Dermis microvascular lymphatic vessel endothelial cell (primary cell): ENCODE data around the gene DAB1. TPM values are rescaled to one million over a fixed set of nuclear protein-coding genes. Genes with fewer than 3 reads are reported as not detected.
"Not testable (repeated sequence)": the region's sequence is repeated elsewhere in the genome, so short reads cannot be mapped to it uniquely, and the experiment has no call there.

Source experiments
- DNase-seq, 2 donors: peaks; one replicate each; pipeline versions ENCODE4 v3.0.0 to v3.0.0-alpha.2; 2010; ENCODE audit warnings: low read depth in 2 of 2
- total RNA-seq: library from RNA; depleted of rRNA; stranded (reverse); fragments of >200 nt; gene quantifications from 2 replicates; pipeline ENCODE4 v1.2.1, GENCODE V29; 2014

Gene DAB1
- total RNA-seq, 1 donor from 2014 or later = not detected

DNA sequence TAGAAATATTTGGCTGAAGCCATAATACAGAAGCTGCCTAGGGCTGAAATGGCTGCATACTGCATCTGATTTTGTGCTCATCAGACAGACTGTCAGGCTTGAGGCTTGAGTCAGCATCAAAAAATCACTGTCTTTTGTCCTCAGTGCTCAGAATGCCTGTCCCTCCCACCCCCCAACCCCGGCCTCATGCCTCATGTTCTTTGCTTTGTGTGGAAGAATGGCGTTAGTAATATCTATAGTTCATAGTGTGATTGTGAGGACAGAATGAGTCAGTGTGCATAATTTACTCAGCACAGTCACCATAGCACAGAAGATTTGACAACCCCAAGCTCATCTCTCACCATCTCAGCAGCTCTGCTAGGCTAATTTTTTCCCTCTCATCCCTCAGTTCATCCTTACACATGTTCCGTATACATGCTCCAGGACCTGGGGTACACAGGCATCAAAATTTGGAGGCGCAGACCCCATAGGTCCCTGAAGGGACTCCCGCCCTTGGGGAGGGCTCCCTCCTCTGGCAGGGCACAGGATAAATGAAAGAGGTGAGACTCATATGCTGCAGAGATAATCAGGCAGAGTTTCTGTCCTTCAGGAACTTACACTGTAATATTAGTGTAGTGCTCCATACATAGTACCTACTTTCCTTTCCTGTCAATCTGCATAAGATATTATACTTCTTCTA lies 299.0 kb downstream of the DAB1 start:
- DNase-seq = no peak

DNA sequence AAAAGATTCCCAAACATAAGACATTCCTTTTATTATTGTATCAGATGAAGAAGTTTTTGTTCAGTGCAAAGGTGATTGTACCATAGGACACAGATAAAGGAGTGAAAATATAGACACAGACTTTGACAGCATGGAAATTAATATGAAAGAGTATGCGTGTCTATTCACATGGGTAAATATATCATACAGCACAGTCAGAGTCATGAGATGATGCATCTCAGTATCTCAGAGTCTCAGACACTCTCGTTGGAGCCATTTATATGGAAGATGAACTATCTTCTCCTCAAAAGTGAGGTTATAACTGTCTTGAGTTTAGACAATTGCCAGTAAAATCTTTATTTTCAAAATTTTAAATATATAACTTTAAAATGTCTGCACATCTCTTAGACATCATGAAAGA lies 299.7 kb downstream of the DAB1 start:
- no peak for DNase-seq

DNA sequence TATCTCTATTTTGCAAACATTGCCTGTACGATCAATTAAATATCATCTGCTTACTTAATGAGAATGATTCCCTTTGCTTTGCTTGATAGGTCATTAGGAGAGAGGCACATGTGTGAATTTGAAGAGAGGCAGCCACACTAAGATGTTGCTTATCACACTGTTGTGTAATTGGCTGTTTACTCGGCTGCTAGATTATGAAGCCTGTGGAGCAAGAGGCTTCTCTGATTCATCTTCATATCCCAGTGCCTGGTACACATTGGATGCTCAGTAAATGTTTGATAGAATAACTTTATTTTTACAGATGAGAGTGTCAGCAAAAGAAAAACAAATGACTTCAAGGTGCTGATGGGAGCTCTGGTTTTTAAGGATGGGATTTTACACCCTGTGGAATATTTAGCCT lies 301.8 kb downstream of the DAB1 start:
- no peak for DNase-seq

DNA sequence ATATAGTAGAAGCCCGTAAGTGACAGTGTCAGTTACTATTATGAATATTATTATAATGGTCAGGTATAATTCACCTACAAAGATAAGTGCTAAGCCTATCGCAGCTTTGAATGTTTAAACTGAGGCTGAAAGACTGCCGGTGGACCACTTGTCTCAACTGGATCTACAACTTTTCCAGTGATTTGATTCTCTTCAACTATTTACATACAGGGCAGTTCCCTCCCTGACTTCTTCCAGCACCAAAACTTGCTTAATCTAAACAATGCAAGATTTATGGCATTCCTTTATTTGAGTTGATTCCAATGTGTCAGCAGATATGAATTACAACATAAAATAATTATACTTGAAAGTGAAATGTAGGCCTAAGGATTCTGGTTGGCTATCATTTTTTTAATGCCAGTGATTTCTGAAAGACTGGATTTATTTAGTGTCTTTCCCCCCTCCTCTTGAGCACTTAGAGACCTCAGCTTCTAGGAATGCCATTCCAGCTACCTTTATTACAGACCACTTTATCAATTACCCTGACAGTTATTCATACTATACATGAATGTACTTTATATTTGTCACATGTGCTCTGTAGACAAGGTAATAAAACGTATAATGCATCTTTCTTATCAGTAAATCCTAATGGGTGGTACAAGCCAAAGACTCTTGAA lies 304.8 kb downstream of the DAB1 start:
- DNase-seq = no peak

DNA sequence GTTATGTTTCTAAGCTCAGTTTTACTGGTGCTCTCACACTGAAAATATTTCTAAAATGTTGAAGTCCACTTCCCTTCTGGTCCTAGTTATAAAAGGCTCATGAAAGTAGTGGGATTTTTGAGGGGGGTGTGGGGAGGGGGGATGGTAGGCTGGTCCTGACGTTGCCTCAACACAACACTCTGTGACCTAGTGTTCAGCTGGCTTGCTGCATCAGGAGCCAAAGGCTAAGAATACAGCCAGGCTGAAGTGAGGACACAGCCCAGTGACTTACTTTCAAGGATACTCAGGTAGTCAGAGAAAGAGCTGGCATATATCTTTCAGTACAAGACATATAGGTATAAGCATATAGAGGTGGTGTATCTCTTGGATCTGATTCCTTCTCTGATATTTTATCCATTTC lies 306.1 kb downstream of the DAB1 start:
- no peak for DNase-seq

DNA sequence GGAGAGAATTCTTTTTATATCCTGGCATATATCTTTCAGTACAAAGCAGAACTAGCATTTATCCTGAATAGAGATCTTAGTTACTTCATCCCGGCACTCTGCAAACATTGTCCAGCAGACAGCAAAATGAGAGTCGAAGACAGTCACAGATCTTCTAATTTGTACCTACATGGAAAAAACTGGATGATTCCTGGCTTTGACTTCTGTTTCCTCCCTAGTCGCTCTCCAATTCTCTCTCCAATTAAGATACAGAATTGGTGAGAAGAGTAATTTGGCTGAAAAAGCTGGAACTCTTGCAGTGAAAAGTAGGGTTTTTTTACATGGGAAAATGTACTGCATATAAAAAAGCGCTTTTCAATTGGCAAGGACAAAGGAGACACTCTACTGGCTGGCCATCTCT lies 307.0 kb downstream of the DAB1 start:
- DNase-seq = no peak

DNA sequence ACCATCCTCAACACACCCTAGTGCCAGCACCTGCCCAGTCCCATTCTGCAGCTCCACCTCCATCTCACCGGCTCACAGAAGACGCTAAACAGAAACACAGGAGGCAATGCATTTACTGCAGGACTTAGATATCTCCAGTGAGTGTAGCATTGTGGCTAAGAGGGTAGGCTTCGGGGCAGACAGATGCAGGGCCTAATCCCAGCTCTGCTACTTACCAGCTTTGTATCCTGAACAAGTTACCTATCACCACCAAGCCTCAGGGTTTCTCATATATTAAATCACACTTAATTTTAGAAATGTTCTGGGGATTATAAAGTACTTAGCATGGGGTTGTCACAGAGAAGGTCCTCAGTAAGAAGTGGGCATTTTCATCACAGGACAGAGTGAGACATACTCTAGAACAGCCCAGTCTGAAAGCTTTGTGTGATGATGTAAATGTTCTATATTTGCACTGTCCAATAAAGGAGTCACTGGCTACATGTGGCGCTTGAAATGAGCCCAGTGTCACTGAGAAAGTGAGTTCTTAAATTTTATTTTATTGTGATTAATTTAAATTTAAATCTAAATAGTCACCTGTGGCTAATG lies 308.7 kb downstream of the DAB1 start:
- no peak for DNase-seq

DNA sequence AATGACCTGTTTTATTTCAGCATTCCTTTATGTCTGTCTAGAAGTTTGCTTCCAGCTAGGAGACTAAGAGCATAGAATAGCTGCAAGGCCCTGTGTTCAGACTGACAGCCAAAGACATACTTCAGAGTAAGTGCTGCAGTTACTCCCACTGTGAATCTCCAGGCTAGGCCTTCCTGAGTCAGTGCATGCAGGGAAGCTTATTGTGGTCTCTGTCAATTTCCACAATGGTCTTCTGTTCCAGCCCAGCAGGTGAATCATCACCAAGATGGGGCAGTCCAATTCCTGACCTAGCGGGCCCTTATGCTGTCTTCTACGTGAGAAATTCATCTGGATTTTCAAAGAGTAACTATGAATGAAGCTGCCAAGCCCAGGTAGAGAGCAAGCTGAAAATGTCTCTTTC lies 311.7 kb downstream of the DAB1 start:
- no peak for DNase-seq

DNA sequence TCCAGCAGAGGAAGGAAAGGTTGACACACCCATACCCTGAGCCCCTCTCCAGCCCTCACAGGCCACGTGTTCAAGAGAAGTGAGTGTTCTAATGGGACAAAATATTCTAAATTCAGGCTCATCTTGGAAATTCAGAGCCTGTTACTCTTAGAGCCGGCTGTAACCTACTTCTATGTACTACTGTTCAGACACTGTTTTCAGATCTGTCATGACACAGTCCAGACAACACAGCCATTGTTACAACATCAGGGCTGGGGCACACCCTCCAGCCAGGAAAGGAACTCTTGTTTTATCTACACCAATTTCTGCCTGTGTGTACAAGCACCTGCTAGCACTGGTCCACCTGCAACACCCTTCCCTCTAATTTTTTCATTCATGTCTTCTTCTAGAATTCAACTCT lies 312.7 kb downstream of the DAB1 start:
- DNase-seq = no peak

DNA sequence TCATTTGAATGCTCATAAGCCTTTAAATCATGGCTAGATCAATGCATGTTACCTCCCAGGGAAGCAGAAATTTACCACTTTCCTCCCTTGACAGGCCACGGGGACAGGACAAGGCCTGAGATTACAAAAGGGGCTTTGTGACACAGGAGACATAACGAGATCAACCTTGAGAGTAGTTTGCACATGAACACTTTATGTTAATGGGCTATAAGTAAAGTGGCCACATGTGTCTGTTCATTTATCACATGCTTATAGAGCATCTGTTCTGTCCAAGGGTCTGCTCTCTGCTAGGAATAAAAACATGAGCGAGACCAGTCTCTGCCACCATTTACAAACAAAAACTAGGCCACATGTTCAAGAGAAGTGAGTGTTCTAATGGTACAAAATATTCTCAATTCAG lies 314.0 kb downstream of the DAB1 start:
- DNase-seq = no peak

DNA sequence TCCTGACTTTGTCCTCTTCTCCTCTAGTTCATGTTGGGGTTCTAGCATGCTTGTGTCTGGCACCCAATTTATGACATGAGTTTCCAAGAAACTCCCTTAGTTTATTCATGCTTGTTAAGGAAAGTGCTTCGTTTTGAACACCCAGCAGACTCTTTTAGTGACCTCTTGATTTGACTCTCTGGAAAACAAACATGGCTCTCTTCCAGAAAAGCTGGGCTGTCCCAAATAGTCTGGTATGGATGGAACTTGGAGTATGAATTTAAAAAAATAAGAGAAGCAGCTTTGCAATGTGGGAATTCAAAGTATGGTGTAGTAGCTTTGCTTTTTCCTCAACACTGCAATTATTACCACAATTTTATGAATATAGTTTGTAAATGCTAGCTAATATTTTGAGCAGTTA lies 314.6 kb downstream of the DAB1 start:
- DNase-seq = no peak

DNA sequence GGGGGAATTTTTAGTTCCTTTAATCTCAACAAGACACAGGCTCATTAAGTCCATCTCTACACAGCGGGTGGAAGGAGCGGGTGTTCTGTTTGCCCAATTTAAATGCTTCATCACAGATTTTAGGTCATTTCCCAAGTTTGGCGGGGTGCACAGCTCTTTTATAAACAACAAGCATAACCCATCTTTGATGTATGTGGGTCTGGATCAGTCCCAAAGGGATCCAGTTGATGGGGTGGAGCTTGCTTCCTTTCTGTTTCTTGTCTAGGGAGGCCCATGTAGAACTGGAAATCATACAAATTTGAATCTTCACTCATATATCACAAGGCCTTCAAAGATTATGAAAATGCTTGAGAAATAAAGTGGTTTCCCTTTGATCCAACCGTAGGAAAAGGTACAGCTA lies 317.6 kb downstream of the DAB1 start:
- no peak for DNase-seq

DNA sequence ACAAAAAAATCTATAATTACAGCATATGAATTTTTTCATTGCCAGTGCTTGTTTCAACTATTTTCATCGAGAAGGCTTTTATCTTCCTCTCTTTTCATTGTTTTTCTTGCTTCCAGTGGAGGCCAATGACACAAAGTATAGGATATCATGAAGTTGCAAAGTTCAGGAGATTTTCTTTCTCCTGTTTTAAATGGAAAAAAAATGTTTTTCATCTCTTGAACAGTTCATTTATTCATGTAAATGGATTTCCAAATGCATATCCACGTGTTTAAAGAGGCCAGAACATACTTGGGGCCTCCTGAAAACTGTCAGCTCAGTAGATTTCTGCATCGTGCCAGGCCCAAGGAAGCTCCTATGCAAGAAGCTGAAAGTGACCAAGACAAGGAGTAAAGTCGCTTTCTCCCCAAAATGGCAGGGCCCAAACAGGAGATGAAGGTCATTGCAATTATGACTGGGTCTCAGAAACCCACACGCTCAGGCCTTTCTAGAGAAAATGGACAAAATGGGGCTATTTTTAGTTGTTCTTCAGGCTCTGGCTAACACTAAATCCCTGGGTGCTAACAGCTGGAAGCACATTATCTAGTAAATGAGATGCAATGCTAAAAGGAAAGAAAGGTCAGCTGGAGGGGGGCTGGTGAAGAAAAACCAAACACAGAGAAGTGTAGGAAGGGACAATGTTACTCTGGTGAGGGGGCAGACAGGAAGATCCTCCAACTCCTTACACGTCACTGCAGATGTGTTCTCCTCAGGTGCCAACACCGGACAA lies 321.1 kb downstream of the DAB1 start:
- no peak for DNase-seq

DNA sequence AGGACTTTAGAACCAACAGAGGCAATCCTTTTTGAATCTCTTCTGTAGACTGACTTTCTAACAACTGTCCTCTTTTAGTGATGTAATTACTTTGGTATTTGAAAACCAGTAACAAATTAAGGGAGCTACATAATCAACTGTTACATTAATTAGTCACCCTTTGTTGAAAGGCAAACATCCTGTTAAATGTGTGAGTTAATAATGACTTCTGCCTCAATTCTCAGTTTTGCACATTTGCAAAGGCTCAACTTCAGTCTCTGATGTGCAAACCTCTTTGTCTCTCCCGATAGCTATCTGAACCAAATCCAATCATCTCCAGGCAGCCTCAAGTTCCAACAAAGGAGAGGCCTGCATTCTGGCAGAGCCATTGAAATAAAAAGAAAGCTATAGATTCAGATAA lies 322.7 kb downstream of the DAB1 start:
- DNase-seq = no peak

DNA sequence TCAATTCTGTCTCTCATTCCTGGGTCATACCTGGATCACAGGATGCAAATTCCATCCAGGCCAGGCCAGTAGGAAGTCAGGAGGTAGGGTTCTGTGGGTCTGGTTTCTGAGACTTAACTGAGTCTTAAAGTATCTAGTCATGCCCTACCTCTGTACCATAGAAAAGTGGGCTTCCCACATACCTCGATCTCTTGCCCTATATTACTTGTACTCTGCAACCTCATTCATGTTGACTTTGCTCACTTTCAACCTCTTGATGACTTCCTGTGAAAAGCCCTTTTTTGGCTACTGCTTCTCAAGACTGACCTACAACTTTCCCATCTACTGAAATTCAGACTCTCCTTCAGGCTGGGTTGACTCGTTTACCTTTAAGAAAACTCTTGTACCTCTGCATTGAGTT lies 329.1 kb downstream of the DAB1 start:
- no peak for DNase-seq

DNA sequence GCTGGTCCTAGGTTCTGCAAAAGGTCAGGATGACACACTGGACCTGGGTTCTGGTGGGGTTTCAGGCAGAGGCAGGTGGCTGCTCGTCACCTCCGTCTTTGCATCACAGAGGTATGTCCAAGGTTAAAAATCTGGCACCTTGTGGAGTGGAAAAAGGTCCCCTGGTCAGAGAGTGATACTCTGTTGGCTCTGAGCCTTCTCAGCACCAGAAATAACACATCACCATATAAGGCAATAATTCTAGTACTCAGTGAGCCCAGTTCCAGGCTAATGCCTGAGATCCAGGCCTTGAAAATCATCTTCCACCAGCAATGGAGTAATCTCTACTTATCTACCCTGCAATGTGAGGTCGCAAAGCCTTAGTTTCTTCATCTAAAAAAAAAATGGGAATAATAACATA lies 330.7 kb downstream of the DAB1 start:
- DNase-seq = no peak

DNA sequence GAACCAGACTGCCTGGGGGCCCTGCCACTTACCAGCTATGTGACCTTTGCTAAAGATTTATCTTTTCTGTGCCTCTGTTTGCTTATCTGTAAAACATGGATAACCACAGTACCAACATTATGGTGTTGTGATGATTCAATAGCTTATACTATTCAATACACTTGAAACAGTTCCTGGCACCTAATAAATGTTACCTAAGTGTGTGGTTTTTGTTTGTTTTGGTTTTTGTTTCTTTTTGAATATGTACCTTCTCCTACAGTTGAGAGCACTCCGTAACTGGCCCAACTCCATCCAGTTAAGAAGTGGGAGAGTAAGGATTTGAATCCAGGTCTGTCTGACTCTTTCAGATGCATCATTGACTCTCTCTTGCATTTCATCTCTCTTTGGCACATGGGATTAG lies 332.2 kb downstream of the DAB1 start:
- no peak for DNase-seq

DNA sequence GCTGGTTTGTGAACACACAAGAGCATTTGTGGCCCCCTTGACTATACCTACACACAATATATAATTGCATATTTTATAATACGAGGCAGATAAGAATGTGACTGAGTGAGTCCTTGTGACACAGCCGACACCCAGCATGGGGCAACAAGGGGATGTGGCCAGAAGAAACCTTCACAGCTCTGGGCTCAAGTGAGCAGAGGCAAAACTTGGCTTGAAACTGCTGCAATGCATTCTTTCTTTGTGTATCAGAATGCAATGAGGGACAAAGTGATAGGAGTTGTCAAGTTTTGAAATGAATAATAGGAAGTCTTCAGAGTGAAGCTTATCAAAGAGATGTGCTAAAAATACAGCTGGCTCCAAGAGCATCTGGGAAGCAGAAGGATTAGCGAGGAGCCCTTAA lies 334.0 kb downstream of the DAB1 start:
- DNase-seq = no peak

DNA sequence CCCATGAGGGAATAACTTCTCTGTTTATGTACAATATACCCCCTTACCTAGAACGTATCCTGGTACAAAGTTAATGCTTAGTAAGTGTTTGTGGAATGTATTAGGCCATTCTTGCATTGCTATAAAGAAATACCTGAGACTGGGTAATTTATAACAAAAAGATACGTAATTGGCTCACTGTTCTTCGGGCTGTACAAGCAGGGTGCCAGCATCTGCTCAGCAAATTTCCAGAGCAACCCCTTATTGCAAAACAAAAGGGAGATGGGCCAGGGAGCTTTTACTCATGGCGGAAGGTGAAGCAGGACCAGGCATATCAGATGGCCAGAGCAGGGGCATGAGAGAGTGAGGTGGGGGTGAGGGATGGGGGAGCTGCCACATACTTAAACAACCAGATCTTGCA lies 334.6 kb downstream of the DAB1 start:
- DNase-seq = no peak

DNA sequence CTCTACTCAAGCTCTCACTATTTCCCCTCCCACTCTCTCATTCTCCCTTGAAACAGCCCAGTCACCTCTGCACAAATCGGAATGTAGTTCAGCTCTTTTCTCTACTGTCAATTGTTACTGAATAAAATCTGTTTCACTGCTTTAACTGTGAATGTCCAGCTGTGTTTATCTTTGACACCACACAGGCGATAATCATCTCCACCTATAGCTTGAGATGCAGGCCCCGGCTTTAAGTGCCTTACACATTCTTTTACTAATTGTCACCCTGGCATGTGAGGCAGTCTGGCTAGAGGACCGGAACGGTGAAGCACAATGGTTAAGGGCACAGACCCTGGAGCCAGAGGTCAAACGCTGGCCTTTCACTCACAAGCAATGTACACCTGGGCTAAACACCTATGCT lies 335.2 kb downstream of the DAB1 start:
- no peak for DNase-seq

DNA sequence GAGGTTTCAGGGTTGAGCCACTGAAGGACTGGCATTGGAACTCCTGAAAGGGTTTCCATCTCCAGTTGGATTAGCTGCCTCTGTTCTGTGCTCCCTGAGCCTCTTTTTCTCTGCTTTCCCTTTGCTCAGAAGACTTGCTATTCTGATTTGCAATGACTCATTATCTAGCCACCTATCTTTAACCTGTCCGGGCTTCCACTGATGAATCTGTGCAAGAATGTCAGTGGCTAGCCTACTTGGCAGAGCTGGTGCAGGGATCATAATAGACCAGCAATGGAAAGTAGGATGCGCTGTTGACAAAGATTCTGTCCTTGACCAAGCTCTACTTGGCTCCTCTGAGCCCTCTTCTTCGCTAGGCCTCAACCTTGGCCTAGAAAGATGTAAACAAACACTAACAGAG lies 336.2 kb downstream of the DAB1 start:
- DNase-seq = not testable (repeated sequence)

DNA sequence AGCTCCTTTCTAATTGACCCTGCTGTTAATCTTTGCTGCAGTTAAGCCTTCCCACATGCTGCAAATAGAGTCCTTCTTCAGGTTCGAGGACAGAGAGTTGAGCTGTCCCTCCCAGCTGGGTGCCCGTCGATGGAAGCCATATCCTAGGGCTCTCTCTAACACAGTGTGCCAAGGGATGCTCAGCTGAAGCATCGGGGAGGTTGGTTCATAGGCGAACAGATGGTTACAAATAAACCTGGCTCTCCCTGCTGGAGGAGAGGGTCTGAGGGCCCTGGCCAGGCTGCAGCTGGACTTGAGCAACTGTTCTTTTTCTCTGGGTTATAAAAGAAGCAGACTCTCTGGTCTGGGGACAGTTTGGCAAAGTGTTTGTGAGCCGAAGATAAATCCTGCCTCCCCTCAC lies 337.7 kb downstream of the DAB1 start:
- DNase-seq = no peak

DNA sequence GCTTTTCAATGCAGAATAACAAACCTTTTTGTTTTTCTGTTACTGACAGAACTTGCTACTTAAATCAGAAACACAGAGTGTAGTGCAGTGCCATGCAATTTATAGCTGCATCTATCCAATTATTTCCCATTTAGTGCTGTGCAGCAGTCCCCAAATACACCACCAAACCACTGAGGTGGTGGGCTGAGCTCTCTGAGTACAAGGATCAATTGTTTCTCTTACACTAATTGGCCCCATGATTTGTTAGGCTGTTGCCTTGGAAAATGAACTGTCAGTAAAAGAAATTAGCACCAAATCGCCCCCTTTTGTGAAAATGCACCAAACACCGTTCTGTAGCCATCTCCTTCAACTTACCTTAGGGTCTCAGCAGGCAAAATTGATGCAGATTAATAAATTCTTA lies 339.2 kb downstream of the DAB1 start:
- DNase-seq = no peak
